HL-60/S4 (cell line): ENCODE results near the gene RNF6.

ENCODE experiments used
- in situ Hi-C: fragments of 300-500 bp; cut with MboI; formaldehyde crosslinking; loops from 2 replicates; pipeline ENCODE4 v1.14.3; 2022; ENCODE audit warnings: low sequenced_read_pairs

The RNF6 gene

GRCh38 chr13:26227166-26227971 is 5.3 kb upstream of the RNF6 start:
- in situ Hi-C loops = no loop called here

GRCh38 chr13:26225896-26226617 is 3.9 kb upstream of the RNF6 start:
- in situ Hi-C loops = no loop called here

- in situ Hi-C loops = no loop called here
Measured at GRCh38 chr13:26222520-26223046, 469 bp upstream of the RNF6 start.

GRCh38 chr13:26221399-26221720 is 754 bp downstream of the RNF6 start:
- in situ Hi-C loops = no loop called here

GRCh38 chr13:26220575-26220974 is 1.5 kb downstream of the RNF6 start:
- in situ Hi-C loops = no loop called here

GRCh38 chr13:26219726-26220125 is 2.4 kb downstream of the RNF6 start:
- in situ Hi-C loops = no loop called here

GRCh38 chr13:26216042-26216441 is 6.1 kb downstream of the RNF6 start:
- in situ Hi-C loops = no loop called here

- in situ Hi-C loops = no loop called here
Measured at GRCh38 chr13:26213982-26214381, 8.1 kb downstream of the RNF6 start.

GRCh38 chr13:26213345-26213744 is 8.8 kb downstream of the RNF6 start:
- in situ Hi-C loops = no loop called here

- in situ Hi-C loops = no loop called here
Measured at GRCh38 chr13:26208287-26208686, 13.8 kb downstream of the RNF6 start.

- in situ Hi-C loops = no loop called here
Measured at GRCh38 chr13:26202365-26202972, 19.6 kb downstream of the RNF6 start.

GRCh38 chr13:26200811-26201210 is 21.3 kb downstream of the RNF6 start:
- in situ Hi-C loops = no loop called here

GRCh38 chr13:26198116-26198515 is 24.0 kb downstream of the RNF6 start:
- in situ Hi-C loops = loop anchor here (25.0 kb wide), 3 partner anchors 289 to 689 kb away; no protein-coding TSS in a partner anchor

- in situ Hi-C loops = loop anchor here (25.0 kb wide), 3 partner anchors 290 to 690 kb away; no protein-coding TSS in a partner anchor
Measured at GRCh38 chr13:26197298-26197697, 24.8 kb downstream of the RNF6 start.

- in situ Hi-C loops = loop anchor here (25.0 kb wide), 3 partner anchors 300 to 700 kb away; no protein-coding TSS in a partner anchor
Measured at GRCh38 chr13:26186995-26187394, 35.1 kb downstream of the RNF6 start.

- in situ Hi-C loops = loop anchor here (25.0 kb wide), 3 partner anchors 301 to 701 kb away; no protein-coding TSS in a partner anchor
Measured at GRCh38 chr13:26186118-26186870, 35.8 kb downstream of the RNF6 start.

GRCh38 chr13:26185720-26186117 is 36.4 kb downstream of the RNF6 start:
- in situ Hi-C loops = loop anchor here (25.0 kb wide), 3 partner anchors 302 to 702 kb away; no protein-coding TSS in a partner anchor

GRCh38 chr13:26184791-26185250 is 37.3 kb downstream of the RNF6 start:
- in situ Hi-C loops = loop anchor here (25.0 kb wide), 3 partner anchors 302 to 702 kb away; no protein-coding TSS in a partner anchor

- in situ Hi-C loops = loop anchor here (25.0 kb wide), 3 partner anchors 304 to 704 kb away; no protein-coding TSS in a partner anchor
Measured at GRCh38 chr13:26183416-26183815, 38.7 kb downstream of the RNF6 start.

GRCh38 chr13:26179344-26179743 is 42.8 kb downstream of the RNF6 start:
- in situ Hi-C loops = loop anchor here (25.0 kb wide), 3 partner anchors 308 to 708 kb away; no protein-coding TSS in a partner anchor
